Activated CD8-positive, alpha-beta memory T cell treated with anti-CD3 and anti-CD28 coated beads for 36 hours (primary cell): ENCODE measurements around the gene HOXD8. TPM values are rescaled to one million over a fixed set of nuclear protein-coding genes. Genes with fewer than 3 reads are reported as not detected.

Experiments
- CTCF ChIA-PET: fragments of 350-600 bp; sonication (Branson Sonifier 250); formaldehyde crosslinking; loops from one replicate; lab custom pipeline; 2021; ENCODE audit warnings: antibody characterized with exemption; lab: Charles Lee
- POLR2A ChIA-PET: fragments of 350-600 bp; sonication (Branson Sonifier 250); formaldehyde crosslinking; loops from one replicate; lab custom pipeline; 2021; ENCODE audit warnings: antibody characterized with exemption; lab: Charles Lee
- total RNA-seq, 2 experiments: library from RNA; stranded (reverse); gene quantifications; one replicate each; pipeline ENCODE4 v1.2.3, GENCODE V29; 2021

Gene HOXD8
- total RNA-seq, 2 experiments from 2014 or later, result not detected

GRCh38 chr2:176088937-176089842 lies 40.3 kb upstream of the HOXD8 start:
- POLR2A ChIA-PET, result no interaction called here
- CTCF ChIA-PET, result interaction anchor here (2.3 kb wide), 1 partner anchor 8 kb away, joined by 8 read pairs; no protein-coding TSS in a partner anchor

GRCh38 chr2:176089843-176090395 lies 39.6 kb upstream of the HOXD8 start:
- ChIA-PET CTCF (interaction anchor here (2.3 kb wide), 1 partner anchor 8 kb away, joined by 8 read pairs; no protein-coding TSS in a partner anchor), POLR2A (no interaction called here)

- POLR2A ChIA-PET, result no interaction called here
- CTCF ChIA-PET, result no interaction called here
Measured at GRCh38 chr2:176090862-176091261, 38.6 kb upstream of the HOXD8 start.

- POLR2A ChIA-PET, result no interaction called here
- CTCF ChIA-PET, result no interaction called here
Measured at GRCh38 chr2:176091329-176092258, 37.9 kb upstream of the HOXD8 start.

DNA sequence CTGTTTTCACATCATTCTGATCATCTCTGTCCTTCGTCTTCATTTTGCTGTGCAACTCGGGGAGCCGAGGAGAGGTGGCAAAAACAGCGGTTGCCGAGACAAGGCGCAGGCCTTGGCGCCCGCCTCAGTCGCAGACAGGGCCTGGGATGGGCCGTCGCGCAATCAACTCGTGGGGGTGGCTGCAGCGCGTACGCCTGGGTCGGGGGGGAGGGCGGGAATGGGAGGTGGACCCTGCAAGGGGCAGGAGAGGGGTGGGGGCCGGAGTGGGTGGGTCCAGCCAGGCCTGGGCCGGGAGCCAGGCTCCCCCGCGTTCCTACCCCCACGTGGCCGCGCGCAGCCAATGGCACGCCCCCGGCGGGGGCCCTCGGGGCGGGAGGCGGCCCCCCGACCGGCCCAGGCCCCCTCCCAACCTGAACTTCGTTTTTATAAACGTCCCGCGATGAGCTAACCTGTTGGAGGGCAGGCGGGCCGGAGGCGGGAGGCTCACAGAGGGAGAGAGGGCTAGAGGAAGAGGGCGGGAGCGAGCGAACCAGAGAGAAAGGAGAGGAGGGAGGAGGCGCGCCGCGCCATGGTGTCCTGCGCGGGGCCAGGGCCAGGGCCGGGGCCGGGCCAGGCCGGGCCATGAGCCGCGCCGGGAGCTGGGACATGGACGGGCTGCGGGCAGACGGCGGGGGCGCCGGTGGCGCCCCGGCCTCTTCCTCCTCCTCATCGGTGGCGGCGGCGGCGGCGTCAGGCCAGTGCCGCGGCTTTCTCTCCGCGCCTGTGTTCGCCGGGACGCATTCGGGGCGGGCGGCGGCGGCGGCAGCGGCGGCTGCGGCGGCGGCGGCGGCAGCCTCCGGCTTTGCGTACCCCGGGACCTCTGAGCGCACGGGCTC lies 37.0 kb upstream of the HOXD8 start, which contains the start of gene HOXD13:
Gene HOXD13, plus strand, starts transcription at position 452 of the 875 bp plus-strand sequence. Its CDS starts 170 bp downstream, at position 622.
- ChIA-PET CTCF (no interaction called here), POLR2A (no interaction called here)

DNA sequence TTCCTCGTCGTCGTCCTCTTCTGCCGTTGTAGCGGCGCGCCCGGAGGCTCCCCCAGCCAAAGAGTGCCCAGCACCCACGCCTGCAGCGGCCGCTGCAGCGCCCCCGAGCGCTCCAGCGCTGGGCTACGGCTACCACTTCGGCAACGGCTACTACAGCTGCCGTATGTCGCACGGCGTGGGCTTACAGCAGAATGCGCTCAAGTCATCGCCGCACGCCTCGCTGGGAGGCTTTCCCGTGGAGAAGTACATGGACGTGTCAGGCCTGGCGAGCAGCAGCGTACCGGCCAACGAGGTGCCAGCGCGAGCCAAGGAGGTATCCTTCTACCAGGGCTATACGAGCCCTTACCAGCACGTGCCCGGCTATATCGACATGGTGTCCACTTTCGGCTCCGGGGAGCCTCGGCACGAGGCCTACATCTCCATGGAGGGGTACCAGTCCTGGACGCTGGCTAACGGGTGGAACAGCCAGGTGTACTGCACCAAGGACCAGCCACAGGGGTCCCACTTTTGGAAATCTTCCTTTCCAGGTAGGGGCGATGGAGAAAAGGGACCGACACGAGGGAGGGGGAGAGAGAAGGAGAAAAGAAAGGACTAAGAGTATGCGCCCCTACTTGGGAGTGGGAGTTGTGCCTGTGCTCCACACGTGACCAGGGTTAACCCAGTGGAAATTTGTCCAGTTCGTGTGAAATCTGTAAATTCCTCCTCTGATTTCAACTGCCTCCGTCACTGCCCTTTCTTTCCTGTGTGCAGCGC lies 36.2 kb upstream of the HOXD8 start:
- ChIA-PET CTCF (interaction anchor here (1.2 kb wide), 1 partner anchor 402 kb away, joined by 4 read pairs; no protein-coding TSS in a partner anchor), POLR2A (no interaction called here)

DNA sequence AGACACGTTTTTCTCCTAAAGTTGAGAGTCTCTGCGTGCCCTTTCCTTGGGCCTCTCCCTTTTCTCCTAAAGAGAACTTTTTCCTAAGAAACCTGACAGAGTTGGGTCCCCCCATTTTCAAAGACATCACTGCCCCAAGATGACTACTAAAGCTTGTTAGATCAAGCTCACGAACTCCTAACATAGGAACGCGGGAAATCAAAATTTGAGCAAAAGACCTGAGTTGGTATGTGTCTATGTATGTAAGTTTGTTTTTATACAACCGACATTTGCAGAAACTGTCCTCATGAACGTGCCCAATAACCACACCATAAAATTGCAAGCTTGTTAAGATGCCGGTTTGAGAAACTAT lies 35.6 kb upstream of the HOXD8 start:
- POLR2A ChIA-PET, result no interaction called here
- CTCF ChIA-PET, result interaction anchor here (1.2 kb wide), 1 partner anchor 403 kb away, joined by 4 read pairs; no protein-coding TSS in a partner anchor

- POLR2A ChIA-PET, result no interaction called here
- CTCF ChIA-PET, result interaction anchor here (0.6 to 1.2 kb wide), 2 partner anchors 57 to 403 kb away, joined by 3 to 4 read pairs; no protein-coding TSS in a partner anchor
Measured at GRCh38 chr2:176094349-176094748, 35.2 kb upstream of the HOXD8 start.

DNA sequence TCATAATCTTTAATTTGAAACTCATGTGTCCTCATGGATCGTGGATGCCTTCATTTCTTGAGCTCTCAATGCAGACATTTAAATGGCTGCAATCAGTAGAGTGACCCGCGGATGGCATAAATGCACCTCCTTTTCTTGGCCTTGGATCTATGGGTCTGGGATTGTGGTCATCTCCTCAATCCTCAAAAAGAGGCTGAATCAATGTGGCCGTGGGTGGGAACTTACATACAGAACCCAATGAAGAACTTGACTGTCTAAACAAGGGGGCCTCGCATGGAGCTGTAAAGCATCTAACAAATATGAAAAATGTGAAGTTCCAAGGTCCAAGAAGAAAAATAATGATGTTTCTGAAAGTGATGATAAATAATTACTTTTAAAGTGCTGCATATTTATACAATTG lies 34.1 kb upstream of the HOXD8 start:
- ChIA-PET CTCF (no interaction called here), POLR2A (no interaction called here)

DNA sequence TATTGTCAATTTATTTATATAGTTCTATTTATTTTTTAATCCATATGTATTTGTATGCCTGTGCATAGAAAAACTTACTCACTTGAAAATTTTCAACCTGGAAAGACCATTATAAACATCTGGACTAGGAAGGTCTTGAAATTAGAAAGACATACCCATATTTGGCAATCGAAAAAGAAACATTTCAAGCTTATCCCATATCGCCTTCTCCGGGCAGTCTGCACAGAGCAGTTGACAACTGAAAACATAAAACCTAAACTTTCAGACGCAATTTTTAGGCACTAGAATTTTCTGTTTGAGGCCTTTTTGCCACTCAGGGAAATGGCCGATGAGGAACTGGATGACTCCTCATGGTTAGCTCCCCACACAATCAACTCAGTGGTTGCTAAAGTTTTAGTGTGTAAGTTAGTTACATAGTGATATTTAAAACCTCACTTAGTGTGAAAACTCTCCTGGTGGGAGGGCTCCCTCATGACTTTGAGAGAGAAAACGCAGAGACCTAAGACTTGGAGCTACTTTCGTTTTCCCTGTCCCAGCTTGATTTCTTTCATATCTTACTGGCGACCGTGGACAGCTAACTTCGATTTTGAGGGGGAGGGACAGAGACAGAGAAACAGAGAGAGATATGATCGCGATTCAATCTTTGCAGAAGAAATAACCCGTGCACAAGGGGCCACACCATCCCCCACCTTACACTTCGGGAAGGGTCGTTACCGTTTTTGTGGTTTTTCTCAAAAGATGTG lies 33.1 kb upstream of the HOXD8 start:
- ChIA-PET CTCF (interaction anchor here (0.5 to 2.1 kb wide), 4 partner anchors 8 to 784 kb away, joined by 3 to 14 read pairs (median 6); partner anchors contain the start of gene HOXD11), POLR2A (no interaction called here)

- CTCF ChIA-PET, result interaction anchor here (0.5 to 2.1 kb wide), 9 partner anchors 8 to 1813 kb away, joined by 3 to 14 read pairs (median 5); partner anchors contain the start of gene HOXD11
- POLR2A ChIA-PET, result no interaction called here
Measured at GRCh38 chr2:176096986-176097819, 32.3 kb upstream of the HOXD8 start.

DNA sequence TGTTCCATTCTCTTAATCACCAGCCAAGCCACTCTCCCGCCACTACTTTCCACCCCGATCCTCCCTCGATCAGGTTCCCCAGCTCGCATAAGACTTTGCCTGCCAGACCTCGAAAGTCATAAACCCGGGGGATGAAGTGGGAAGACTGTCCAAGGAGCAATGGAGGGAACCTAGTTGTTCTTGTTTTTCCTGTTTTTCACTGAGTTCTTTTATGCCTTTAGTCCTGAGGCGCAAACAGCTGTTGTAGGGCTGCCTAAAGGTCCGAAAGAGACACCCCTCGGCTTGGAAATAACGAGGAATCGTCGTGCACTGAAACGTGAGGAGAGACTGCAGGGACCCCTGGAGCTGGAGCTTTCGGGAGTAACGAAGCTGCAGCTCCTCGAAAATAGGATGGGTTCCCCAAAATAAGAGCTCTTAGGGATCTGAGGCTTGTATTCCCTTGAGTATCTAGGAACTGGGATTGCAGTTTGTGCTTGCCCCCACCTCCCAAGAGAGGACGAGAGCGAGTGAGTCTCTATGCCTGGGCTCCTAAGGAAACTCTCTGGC lies 31.6 kb upstream of the HOXD8 start:
- CTCF ChIA-PET, result interaction anchor here (0.5 to 2.1 kb wide), 9 partner anchors 9 to 1813 kb away, joined by 3 to 14 read pairs (median 5); partner anchors contain the start of gene HOXD11
- POLR2A ChIA-PET, result no interaction called here

- ChIA-PET POLR2A (no interaction called here), CTCF (interaction anchor here (0.7 to 2.1 kb wide), 6 partner anchors 8 to 411 kb away, joined by 3 to 14 read pairs (median 6); partner anchors contain the start of gene HOXD11)
Measured at GRCh38 chr2:176098366-176099158, 30.9 kb upstream of the HOXD8 start.

GRCh38 chr2:176099159-176099727 lies 30.3 kb upstream of the HOXD8 start:
- ChIA-PET CTCF (no interaction called here), POLR2A (no interaction called here)
